ENCODE measurements around the gene ATP1A3. TPM values are rescaled to one million over a fixed set of nuclear protein-coding genes. Genes with fewer than 3 reads are reported as not detected.

ATP1A3 gene
- under 0.01 TPM in 1 of 2 replicates, not detected in the other for total RNA-seq

GRCh38 chr19:41993612-41994483, at the start of gene ATP1A3:
Gene ATP1A3 (minus strand): TSS chr19:41994230. CDS start chr19:41994076, 154 bp downstream.

DNA sequence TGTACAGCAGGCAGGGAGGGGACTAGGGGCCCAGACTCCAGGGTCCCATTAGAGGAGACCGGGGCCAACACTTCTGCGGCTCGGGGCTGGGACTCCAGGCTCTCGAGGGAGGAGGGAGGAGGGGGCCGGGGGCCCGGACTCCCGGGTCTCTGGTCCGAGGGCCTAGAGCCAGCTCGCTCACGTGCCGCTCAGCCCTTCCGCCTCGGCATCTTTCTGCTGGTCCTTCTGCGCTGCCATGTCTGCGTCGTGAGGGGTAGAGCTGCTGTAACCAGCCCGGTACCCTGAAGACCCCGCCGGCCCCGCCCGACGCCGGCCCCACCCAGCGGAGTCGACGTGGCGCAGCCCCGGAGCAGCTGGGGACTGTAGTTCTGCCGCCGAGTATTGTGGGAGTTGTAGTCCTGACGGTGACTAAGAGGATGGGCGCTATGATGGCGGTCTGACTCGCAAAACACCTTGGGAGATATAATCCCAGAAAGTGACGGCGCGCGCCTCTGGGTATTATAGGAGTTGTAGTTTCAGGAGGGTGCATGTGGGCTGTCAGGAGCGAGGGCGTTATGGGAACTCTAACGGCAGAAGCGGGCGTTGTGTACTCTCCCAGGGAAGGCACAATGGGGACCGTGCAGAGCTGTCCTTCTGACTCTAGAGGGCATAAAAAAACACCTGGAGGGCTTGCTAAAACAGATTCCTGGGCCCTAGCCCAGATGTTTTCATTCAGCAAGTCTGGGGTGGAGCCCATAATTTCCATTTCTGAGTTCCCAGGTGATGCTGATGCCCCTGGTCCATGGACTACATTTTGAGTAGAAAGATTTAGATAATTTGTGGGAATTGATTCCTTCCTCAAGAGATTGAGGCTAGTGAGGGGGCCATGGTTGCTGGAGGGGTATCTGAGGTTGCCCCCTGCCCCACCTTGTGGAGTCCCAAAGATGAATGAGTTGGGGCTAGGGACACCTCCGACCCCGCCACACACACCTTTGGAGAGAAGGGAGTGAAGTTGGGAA, 34.7 kb downstream of the ATP1A3 start, which contains the start of gene RABAC1:
TSS of gene RABAC1 (minus strand) at position 266 of the 998 bp plus-strand sequence. CDS start at position 237, 29 bp downstream.

DNA sequence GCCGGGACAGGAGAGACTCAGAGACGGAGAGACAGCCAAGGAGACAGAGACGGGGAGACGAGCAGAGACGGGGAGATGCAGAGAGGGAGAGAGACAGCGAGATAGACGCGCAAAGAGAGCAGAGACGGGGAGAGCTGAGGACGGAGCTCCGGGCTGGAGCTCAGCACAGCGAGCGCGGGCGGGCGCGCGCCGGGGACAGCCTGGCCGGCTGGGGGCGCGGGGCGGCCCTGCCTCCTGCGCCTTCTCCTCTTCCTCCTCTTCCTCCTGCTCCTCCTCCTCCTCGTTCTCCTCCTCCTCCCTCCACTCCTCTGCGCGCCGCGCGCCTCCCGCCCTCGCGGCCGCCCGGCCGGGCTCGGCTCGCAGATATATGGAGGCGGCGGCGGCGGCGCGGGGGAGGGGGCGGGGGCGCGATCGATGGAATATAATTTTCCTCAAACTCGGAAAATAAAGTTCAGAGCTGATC, 65.8 kb downstream of the ATP1A3 start, which contains the start of gene ERFL:
TSS of gene ERFL (minus strand) at position 229 of the 463 bp plus-strand sequence. CDS start 15,530 bp downstream, outside the sequence.

Other genes starting within 250 kb of the ATP1A3 start
- gene CEACAM6, start 238.7 kb downstream of the ATP1A3 start, total RNA-seq = not detected in 2 replicates
- gene CEACAM3, start 197.6 kb downstream of the ATP1A3 start, total RNA-seq = not detected in 2 replicates
- gene LYPD4, start 149.5 kb downstream of the ATP1A3 start, total RNA-seq = not detected in 2 replicates
- not detected in 2 replicates for gene DMRTC2, start 149.2 kb downstream of the ATP1A3 start, total RNA-seq
- 908 and 1,614 TPM in 2 replicates for gene RPS19, start 134.0 kb downstream of the ATP1A3 start, total RNA-seq
- 0.33 TPM in 1 of 2 replicates, not detected in the other for gene CD79A, start 117.0 kb downstream of the ATP1A3 start, total RNA-seq
- gene ARHGEF1, start 111.0 kb downstream of the ATP1A3 start, total RNA-seq = 56.2 and 56.8 TPM in 2 replicates
- gene ERFL, start 65.8 kb downstream of the ATP1A3 start, total RNA-seq = not detected in 2 replicates
- 80.0 and 119 TPM in 2 replicates for gene RABAC1, start 34.9 kb downstream of the ATP1A3 start, total RNA-seq
- gene GRIK5, start 76.0 kb upstream of the ATP1A3 start, total RNA-seq = under 0.01 TPM in 1 of 2 replicates, not detected in the other
- gene ZNF574, start 81.9 kb upstream of the ATP1A3 start, total RNA-seq = 23.2 and 26.8 TPM in 2 replicates
- 1.3 and 1.5 TPM in 2 replicates for gene POU2F2, start 138.2 kb upstream of the ATP1A3 start, total RNA-seq
- gene DEDD2, start 223.4 kb upstream of the ATP1A3 start, total RNA-seq = 18.9 and 24.6 TPM in 2 replicates
- 15.7 and 16.7 TPM in 2 replicates for gene ZNF526, start 226.1 kb upstream of the ATP1A3 start, total RNA-seq
- gene GSK3A, start 248.4 kb upstream of the ATP1A3 start, total RNA-seq = 30.1 and 34.4 TPM in 2 replicates